GM10248 (cell line): ENCODE measurements around the gene TMEM106C.

Experiments
- CTCF ChIA-PET: fragments of 300-600 bp; sonication (Branson Sonifier 250); formaldehyde crosslinking; extraction: SDS; loops from one replicate; lab custom pipeline; 2021; ENCODE audit warnings: antibody characterized with exemption; lab: Yijun Ruan, JAX
- POLR2A ChIA-PET: fragments of 350-650 bp; sonication (Branson Sonifier 250); formaldehyde crosslinking; extraction: SDS; loops from one replicate; lab custom pipeline; 2020; ENCODE audit warnings: antibody characterized with exemption; lab: Yijun Ruan, JAX
- DNase-seq: peaks from one replicate; pipeline ENCODE4 v3.0.0; 2012; ENCODE audit errors: extremely low spot score
- TF ChIP-seq, protein P1 (sequence below): IDR thresholded peaks from 2 replicates; pipeline ENCODE4 v1.5.1; 2012; ENCODE audit warnings: mild to moderate bottlenecking, low read depth; ENCODE audit errors: extremely low read depth, missing control alignments, control extremely low read depth

Gene TMEM106C

DNA sequence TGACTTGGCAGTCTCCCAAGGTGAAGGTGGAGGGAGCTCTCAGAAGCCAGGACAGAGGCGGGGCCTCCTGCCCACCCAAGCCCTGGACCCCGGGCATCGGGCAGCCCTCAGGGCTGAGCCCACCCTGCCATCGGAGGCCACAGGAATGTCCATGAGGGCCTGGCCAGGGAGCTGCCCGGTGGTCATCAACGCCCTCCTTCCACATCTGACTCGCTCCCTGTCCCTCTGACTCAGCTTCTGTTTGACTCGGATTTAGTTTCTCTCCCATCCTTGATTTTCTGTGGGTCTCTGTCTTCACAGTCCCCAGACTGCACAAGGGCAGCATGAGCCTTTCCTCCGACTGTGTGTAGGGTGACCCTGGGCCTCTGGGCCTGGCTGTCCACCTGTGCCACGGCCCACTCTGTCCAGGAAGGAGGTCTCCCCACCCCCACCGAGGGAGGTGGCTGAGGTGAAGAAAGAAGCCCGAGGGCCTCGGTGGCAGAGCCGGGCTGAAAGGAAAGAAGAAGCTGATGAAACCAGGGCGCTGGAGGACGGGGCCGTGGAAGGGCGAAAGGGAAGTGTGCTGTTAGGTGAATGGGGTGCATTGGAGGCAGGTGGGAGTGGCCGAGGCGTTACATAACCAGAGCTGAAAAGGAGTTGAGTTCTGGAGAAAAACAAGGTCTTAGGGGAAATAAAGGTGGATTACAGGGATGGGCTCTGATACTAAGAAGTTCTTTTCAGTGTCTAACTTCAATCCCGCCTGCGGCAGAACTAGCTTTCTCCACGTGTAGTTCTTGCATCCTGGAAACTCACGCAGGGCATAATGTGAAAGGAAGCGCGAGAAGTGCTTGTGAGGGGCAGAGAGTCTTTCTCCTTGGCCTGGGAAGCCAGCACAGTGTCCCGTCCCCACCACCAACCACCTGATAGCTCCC, 16.7 kb upstream of the TMEM106C start:
- POLR2A ChIA-PET, result interaction anchor here (0.6 kb wide), 1 partner anchor 241 kb away, joined by 3 read pairs; the partner anchor contains the start of gene RPAP3
- CTCF ChIA-PET, result interaction anchor here (0.7 to 2.1 kb wide), 12 partner anchors 8 to 673 kb away, joined by 3 to 13 read pairs (median 3); partner anchors contain the start of gene TMEM106C
- TF ChIP-seq, protein P1, sequence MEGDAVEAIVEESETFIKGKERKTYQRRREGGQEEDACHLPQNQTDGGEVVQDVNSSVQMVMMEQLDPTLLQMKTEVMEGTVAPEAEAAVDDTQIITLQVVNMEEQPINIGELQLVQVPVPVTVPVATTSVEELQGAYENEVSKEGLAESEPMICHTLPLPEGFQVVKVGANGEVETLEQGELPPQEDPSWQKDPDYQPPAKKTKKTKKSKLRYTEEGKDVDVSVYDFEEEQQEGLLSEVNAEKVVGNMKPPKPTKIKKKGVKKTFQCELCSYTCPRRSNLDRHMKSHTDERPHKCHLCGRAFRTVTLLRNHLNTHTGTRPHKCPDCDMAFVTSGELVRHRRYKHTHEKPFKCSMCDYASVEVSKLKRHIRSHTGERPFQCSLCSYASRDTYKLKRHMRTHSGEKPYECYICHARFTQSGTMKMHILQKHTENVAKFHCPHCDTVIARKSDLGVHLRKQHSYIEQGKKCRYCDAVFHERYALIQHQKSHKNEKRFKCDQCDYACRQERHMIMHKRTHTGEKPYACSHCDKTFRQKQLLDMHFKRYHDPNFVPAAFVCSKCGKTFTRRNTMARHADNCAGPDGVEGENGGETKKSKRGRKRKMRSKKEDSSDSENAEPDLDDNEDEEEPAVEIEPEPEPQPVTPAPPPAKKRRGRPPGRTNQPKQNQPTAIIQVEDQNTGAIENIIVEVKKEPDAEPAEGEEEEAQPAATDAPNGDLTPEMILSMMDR, result no peak
- DNase-seq, result no peak

DNA sequence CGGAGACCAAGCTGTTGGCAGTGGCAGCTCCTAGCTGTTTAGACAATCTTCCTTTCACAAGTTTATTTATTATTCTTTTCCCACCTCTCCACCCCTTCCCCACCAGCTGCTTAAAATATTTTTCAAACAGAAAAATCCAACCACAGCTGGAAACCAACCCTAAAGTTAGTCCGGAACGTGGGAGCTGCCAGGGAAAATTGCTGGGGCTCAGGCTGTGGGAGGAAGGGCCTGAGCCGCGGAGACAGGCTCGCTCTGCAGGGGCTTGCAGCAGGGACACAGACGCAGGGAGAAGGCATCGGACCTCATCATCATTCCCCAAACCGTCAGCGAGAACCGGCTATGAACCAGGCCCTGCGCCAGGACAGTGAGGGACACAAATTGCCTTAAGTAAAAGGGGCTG, 16.1 kb upstream of the TMEM106C start:
- POLR2A ChIA-PET, result interaction anchor here (0.6 kb wide), 1 partner anchor 241 kb away, joined by 3 read pairs; the partner anchor contains the start of gene RPAP3
- TF ChIP-seq, protein P1, result no peak
- CTCF ChIA-PET, result interaction anchor here (0.9 to 2.1 kb wide), 9 partner anchors 10 to 672 kb away, joined by 3 to 13 read pairs (median 4); partner anchors contain the start of gene TMEM106C
- DNase-seq, result no peak

DNA sequence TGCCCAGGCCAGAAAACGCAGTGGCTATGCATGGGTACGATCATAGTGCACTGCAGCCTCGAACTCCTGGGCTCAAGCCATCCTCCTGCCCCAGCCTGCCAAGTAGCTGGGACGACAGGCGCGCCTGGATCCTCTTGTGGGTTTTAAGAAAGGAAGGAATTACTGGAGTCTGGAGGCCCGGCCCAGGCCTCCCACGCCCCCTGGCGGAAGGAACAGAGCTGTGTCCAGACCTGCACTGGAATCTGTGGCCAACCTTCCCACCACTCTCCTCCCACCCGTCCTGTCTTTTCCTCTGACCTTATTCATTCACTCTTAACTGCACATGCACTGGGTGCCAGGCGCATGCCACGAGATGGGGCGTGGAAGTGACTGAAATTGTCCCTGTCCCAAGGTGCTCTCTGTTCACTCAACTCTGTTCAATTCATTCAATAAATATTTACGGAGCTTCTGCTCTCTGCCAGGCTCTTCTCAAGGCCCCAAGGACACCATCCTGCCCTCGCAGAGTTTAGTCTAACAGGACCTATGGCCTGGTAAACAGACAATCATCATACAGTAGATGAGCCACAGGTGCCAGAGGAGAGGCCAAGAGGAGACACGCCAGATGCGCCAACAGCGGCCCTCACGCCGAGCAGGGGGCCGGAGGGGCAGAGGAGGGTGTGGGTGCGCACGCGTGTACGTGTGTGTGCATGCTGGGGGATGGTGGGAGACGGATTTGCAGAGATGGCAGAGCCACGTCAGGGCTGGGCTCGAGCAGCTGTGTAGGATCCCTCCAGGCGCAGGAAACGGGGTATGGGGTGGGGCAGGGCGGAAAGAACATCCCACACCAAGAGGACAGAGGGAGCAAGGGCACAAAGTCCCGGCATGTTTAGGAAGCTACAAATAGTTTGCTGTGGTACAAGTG, 13.7 kb upstream of the TMEM106C start:
- ChIA-PET CTCF (interaction anchor here (0.7 to 3.3 kb wide), 54 partner anchors 9 to 668 kb away, joined by 3 to 33 read pairs (median 4); partner anchors contain the start of genes ASB8, TMEM106C and VDR), POLR2A (no interaction called here)
- TF ChIP-seq, protein P1, result peak; percentile 86
- DNase-seq, result peak; percentile 81

DNA sequence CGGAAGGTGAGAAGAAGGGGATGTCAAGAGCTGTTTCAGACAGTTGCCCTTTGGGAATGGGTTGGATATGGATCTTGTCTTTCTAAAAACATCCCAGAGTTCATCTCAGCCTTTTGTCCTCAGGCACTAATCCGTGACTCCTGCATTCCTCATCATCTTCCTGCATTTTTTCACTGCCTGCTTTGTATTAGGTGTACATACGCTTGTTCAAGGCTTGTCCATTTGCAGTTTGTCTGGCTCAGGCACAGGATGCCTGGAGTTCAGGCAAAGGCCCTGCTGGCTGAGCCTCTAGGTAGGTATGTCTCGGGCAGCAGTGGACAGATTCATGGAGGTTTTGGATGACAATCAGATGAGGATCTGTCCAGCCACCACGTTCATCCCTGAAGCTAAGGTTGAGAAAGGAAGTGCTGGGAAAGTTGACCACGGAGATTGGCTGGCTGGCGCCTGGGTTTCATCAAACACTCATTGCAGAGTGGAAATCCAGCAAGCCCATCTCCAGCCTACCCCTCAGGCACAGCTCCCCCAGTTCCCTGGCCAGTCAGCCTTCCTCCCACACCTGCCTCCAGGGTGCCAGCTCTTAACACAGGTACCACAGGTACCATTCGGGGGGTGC, 12.4 kb upstream of the TMEM106C start:
- ChIA-PET CTCF (interaction anchor here (1.4 to 3.3 kb wide), 5 partner anchors 12 to 142 kb away, joined by 3 to 17 read pairs (median 7); partner anchors contain the start of genes TMEM106C and VDR), POLR2A (no interaction called here)
- TF ChIP-seq, protein P1, result no peak
- no peak for DNase-seq

DNA sequence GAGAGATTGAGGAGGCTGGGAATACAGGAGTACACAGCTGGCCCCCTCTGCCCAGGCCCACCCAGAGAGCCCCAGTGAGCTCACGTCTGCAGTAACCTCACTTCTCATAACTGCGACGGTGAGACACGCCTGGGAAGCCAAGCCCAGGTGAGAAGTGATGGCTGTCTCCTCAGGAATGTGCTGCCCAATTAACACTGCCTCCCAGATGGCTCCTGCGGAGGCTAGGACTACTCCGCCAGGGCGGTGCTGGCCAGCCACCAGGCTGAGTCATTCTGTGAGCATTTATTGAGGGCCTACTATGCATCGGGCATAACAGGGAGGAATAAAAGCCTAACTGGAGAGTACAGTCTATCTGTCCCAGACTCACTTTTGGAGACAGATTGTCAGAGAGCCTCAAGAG, 9.3 kb upstream of the TMEM106C start:
- TF ChIP-seq, protein P1, result no peak
- POLR2A ChIA-PET, result no interaction called here
- CTCF ChIA-PET, result interaction anchor here (0.8 to 3.3 kb wide), 4 partner anchors 8 to 25 kb away, joined by 3 to 17 read pairs (median 4); partner anchors contain the start of gene TMEM106C
- DNase-seq, result no peak
